Sigmoid colon (tissue), 4 donors: Measurements from ENCODE around the gene CSRNP2.
"Not testable (repeated sequence)": the region's sequence is repeated elsewhere in the genome, so short reads cannot be mapped to it uniquely, and the experiment has no call there.

Experiments
- CTCF ChIP-seq, 4 experiments: fragments of 450-650 bp in 3 of 4; fragments of 200-600 bp in 1 of 4; IDR thresholded peaks; one replicate each; pipeline ENCODE4 v1.5.1; 2016 to 2019; ENCODE audit warnings: antibody characterized with exemption in 4 of 4, mild to moderate bottlenecking in 3 of 4, moderate library complexity in 2 of 4
- POLR2A ChIP-seq, 2 donors: fragments of 450-650 bp; IDR thresholded peaks; one replicate each; pipeline ENCODE4 v1.6.1; 2016; ENCODE audit warnings: antibody characterized with exemption in 2 of 2, mild to moderate bottlenecking in 2 of 2, moderate library complexity in 2 of 2
- POLR2AphosphoS5 ChIP-seq, 4 donors: sonication (generic); formaldehyde crosslinking; IDR thresholded peaks; one replicate each; pipeline ENCODE4 v1.6.1; 2017; ENCODE audit warnings: antibody characterized with exemption in 4 of 4

DNA sequence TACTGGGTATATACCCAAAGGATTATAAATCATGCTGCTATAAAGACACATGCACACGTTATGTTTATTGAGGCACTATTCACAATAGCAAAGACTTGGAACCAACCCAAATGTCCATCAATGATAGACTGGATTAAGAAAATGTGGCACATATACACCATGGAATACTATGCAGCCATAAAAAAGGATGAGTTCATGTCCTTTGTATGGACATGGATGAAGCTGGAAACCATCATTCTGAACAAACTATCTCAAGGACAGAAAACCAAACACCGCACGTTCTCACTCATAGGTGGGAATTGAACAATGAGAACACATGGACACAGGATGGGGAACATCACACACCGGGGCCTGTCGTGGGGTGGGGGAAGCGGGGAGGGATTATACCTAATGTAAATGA lies 4.5 kb downstream of the CSRNP2 start:
- not testable (repeated sequence) for TF ChIP-seq CTCF, POLR2A, POLR2AphosphoS5 (IDR thresholded peaks at IDR 0.05)
